Measurements from ENCODE around the gene FANCL. TPM values are rescaled to one million over a fixed set of nuclear protein-coding genes. Genes with fewer than 3 reads are reported as not detected.

FANCL gene
- 75.8 TPM for total RNA-seq

DNA sequence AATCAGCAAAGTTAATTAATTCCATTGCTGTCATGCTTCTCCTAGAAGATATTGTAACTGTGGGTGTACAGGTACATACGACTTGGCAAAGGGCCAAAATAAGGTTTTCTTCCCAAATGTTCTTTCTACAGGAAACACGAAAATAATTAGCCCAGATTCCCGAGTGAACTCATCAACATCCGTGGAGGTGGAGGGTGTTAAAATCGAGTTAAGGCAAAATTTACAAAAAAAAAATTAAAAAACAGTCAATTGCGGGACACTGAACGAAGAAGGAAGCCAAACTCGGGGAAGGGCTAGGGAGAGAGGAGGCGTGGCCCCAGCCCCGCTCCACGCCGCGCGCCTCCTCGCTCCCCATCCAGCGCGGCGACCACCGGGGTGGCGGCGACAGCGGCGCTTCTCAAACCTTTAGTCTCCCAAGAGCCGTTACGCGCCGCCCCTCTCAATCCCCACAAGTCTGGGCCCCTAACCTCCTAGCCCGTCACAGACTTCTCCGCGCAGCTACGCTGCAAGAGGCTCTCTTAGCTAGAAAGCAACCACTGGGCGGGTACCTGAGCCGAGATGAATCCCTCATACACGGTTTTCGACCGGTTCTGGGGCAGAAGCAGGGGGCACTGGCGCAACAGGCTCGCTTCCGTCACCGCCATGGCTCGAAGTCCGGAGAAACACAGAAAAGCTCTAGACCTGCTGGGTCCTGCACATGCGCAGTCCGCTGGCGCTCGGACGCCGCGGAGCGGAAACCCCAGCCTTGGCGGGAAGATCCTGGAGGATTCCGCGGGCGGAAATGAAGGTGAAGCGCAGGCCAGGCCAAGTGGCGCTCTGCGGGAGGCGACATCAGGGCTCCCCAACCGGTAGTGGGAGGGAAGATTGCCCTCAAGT, at the start of gene FANCL:
Gene FANCL, minus strand, starts transcription at position 656 of the 876 bp plus-strand sequence. Its CDS starts 12 bp downstream, at position 644.

Other genes with a start within 250 kb of the FANCL start
- gene VRK2, start 194.5 kb downstream of the FANCL start, total RNA-seq = 12.1 TPM

All from camera-type eye (tissue), 1 donor.